CD4-positive, alpha-beta T cell (primary cell): ENCODE data around the gene BEGAIN. TPM values are rescaled to one million over a fixed set of nuclear protein-coding genes. Genes with fewer than 3 reads are reported as not detected.

ENCODE experiments used
- ATAC-seq: fragments of 200-7000 bp; cut with Tn5 transposase; one replicate; pipeline ENCODE4 v1.10.0; 2022; ENCODE audit warnings: mild to moderate bottlenecking; ENCODE audit not compliant: poor library complexity
- CTCF ChIA-PET: fragments of 350-600 bp; sonication (Branson Sonifier 250); formaldehyde crosslinking; loops from one replicate; lab custom pipeline; 2021; ENCODE audit warnings: antibody characterized with exemption, inconsistent platforms; lab: Charles Lee
- POLR2A ChIA-PET: fragments of 350-600 bp; sonication (Branson Sonifier 250); formaldehyde crosslinking; loops from one replicate; lab custom pipeline; 2021; ENCODE audit warnings: antibody characterized with exemption, inconsistent platforms; lab: Charles Lee
- DNase-seq, 14 experiments: peaks; one replicate each; pipeline ENCODE4 v3.0.0-alpha.2; 2013 to 2020; ENCODE audit warnings: mixed read lengths in 2 of 14
- H3K27ac ChIP-seq, 2 donors: one replicate each; pipeline versions ENCODE4 v1.5.1 to v1.7.0; 2013; ENCODE audit warnings: low read length in 2 of 2, low read depth in 1 of 2, mild to moderate bottlenecking in 1 of 2
- H3K27me3 ChIP-seq, 2 experiments: 1 replicate in 1 of 2; 2 replicates in 1 of 2; pipeline versions ENCODE4 v1.6.1 to v1.7.0; 2013; ENCODE audit warnings: low read length in 2 of 2, control low read depth in 1 of 2, mild to moderate bottlenecking in 1 of 2, moderate library complexity in 1 of 2; ENCODE audit not compliant: insufficient read depth in 2 of 2, control insufficient read depth in 1 of 2
- H3K36me3 ChIP-seq: one replicate; pipeline ENCODE4 v1.6.1; 2013; ENCODE audit warnings: low read length, control low read depth; ENCODE audit not compliant: insufficient read depth
- H3K4me1 ChIP-seq: one replicate; pipeline ENCODE4 v1.6.1; 2013; ENCODE audit warnings: low read length, control low read depth; ENCODE audit not compliant: insufficient read depth
- H3K4me3 ChIP-seq: one replicate; pipeline ENCODE4 v1.5.1; 2013; ENCODE audit warnings: mild to moderate bottlenecking, low read length, moderate library complexity
- H3K9me3 ChIP-seq, 2 experiments: 1 replicate in 1 of 2; 2 replicates in 1 of 2; pipeline versions ENCODE4 v1.6.1 to v1.7.0; 2013; ENCODE audit warnings: low read length in 2 of 2, mild to moderate bottlenecking in 2 of 2, control low read depth in 1 of 2, moderate library complexity in 1 of 2; ENCODE audit not compliant: control insufficient read depth in 1 of 2, insufficient read depth in 1 of 2
- H3K27ac Mint-ChIP-seq: one replicate; pipeline ENCODE4 v1.8.0; 2020; ENCODE audit warnings: mixed read lengths
- H3K27me3 Mint-ChIP-seq: one replicate; pipeline ENCODE4 v1.8.0; 2021; ENCODE audit warnings: mixed read lengths
- H3K36me3 Mint-ChIP-seq: one replicate; pipeline ENCODE4 v1.8.0; 2021; ENCODE audit warnings: low read depth, mixed read lengths
- H3K4me1 Mint-ChIP-seq: one replicate; pipeline ENCODE4 v1.8.0; 2021; ENCODE audit warnings: low read depth, mixed read lengths
- H3K4me3 Mint-ChIP-seq: one replicate; pipeline ENCODE4 v1.8.0; 2020; ENCODE audit warnings: mild to moderate bottlenecking, mixed read lengths
- H3K9me3 Mint-ChIP-seq: one replicate; pipeline ENCODE4 v1.8.0; 2020; ENCODE audit warnings: mixed read lengths
- CTCF ChIP-seq: fragments of 200-600 bp; IDR thresholded peaks from one replicate; pipeline ENCODE4 v1.8.0; 2022; ENCODE audit warnings: antibody characterized with exemption, mild to moderate bottlenecking
- intact Hi-C, 2 experiments: fragments of 100-400 bp; cut with DNase I in 1 of 2; cut with micrococcal nuclease in 1 of 2; formaldehyde crosslinking; loops; one replicate each; pipeline versions ENCODE4 v1.15.1 to v1.9.0; 2023 to 2025; cut with DNase I, micrococcal nuclease
- total RNA-seq, 174 experiments: library from RNA in 2 of 174; stranded (reverse) in 2 of 174; gene quantifications; one replicate each; pipeline ENCODE4 v1.2.3 and lab custom pipeline; 2021 to 2026

Gene BEGAIN
- total RNA-seq, 2 experiments from 2014 or later, result 1.5 to 2.0 TPM

GRCh38 chr14:100605706-100606686 lies 18.8 kb upstream of the BEGAIN start:
- ATAC-seq (no peak), DNase-seq (peak in 1 of 14 experiments; percentile 0)
- peaks cover 10 to 18% of the 10 kb centered on the region in 2 experiments for H3K9me3 ChIP-seq
- no peak for TF ChIP-seq CTCF
- Mint-ChIP-seq H3K27ac (no peak overlapping the region), H3K27me3 (peaks cover 16% of the 10 kb centered on the region), H3K4me3 (no peak overlapping the region), H3K4me1 (no peaks in the 10 kb centered on the region), H3K36me3 (no peaks in the 10 kb centered on the region), H3K9me3 (peaks cover 13% of the 10 kb centered on the region)
- H3K4me1 ChIP-seq, result no peaks in the 10 kb centered on the region
- H3K27ac ChIP-seq, result no peak overlapping the region
- POLR2A ChIA-PET, result no interaction called here
- H3K27me3 ChIP-seq, result no peaks in the 10 kb centered on the region
- no peak overlapping the region for H3K4me3 ChIP-seq
- no peaks in the 10 kb centered on the region for H3K36me3 ChIP-seq
- CTCF ChIA-PET, result no interaction called here
- intact Hi-C loops, result no loop called here

- TF ChIP-seq CTCF, result no peak
- intact Hi-C loops, result no loop called here
- Mint-ChIP-seq H3K36me3 (no peaks in the 10 kb centered on the region), H3K4me3 (no peak overlapping the region), H3K9me3 (peaks cover 14% of the 10 kb centered on the region), H3K27ac (no peak overlapping the region), H3K4me1 (no peaks in the 10 kb centered on the region), H3K27me3 (peaks cover 17% of the 10 kb centered on the region)
- ATAC-seq, result no peak
- no peaks in the 10 kb centered on the region for H3K4me1 ChIP-seq
- H3K4me3 ChIP-seq, result no peak overlapping the region
- H3K27ac ChIP-seq, result no peak overlapping the region
- DNase-seq, result peak in 1 of 14 experiments; percentile 20
- H3K9me3 ChIP-seq, result peaks cover 10 to 22% of the 10 kb centered on the region in 2 experiments
- CTCF ChIA-PET, result no interaction called here
- no peaks in the 10 kb centered on the region for H3K27me3 ChIP-seq
- POLR2A ChIA-PET, result no interaction called here
- no peaks in the 10 kb centered on the region for H3K36me3 ChIP-seq
These were observed 18.0 kb upstream of the BEGAIN start for GRCh38 chr14:100605230-100605629.

GRCh38 chr14:100604709-100605108 lies 17.5 kb upstream of the BEGAIN start:
- CTCF ChIA-PET, result no interaction called here

More at GRCh38 chr14:100604709-100605108, 17.5 kb upstream of the BEGAIN start:
- H3K9me3 Mint-ChIP-seq, result peaks cover 14% of the 10 kb centered on the region
- POLR2A ChIA-PET, result no interaction called here
- TF ChIP-seq CTCF, result no peak
- Histone ChIP-seq H3K27ac (no peak overlapping the region), H3K4me3 (no peak overlapping the region), H3K36me3 (no peaks in the 10 kb centered on the region), H3K27me3 (no peaks in the 10 kb centered on the region), H3K9me3 (peaks cover 10 to 22% of the 10 kb centered on the region in 2 experiments), H3K4me1 (no peaks in the 10 kb centered on the region)
- peaks cover 17% of the 10 kb centered on the region for H3K27me3 Mint-ChIP-seq
- no peaks in the 10 kb centered on the region for H3K36me3 Mint-ChIP-seq
- H3K4me3 Mint-ChIP-seq, result no peak overlapping the region
- no peaks in the 10 kb centered on the region for H3K4me1 Mint-ChIP-seq
- H3K27ac Mint-ChIP-seq, result no peak overlapping the region
- intact Hi-C loops, result no loop called here
- ATAC-seq (no peak), DNase-seq (peak in 2 of 14 experiments; percentile 4 to 19)
